ENCODE data around the gene ELP4. TPM values are rescaled to one million over a fixed set of nuclear protein-coding genes. Genes with fewer than 3 reads are reported as not detected.
"Not testable (repeated sequence)": the region's sequence is repeated elsewhere in the genome, so short reads cannot be mapped to it uniquely, and the experiment has no call there.

Gene ELP4
- total RNA-seq, 1 experiment from 2014 or later, result 34.1 TPM

GRCh38 chr11:31645747-31646146, 136.2 kb downstream of the ELP4 start:
- peak; percentile 88 for DNase-seq (ENCODE audit: low read depth)

DNA sequence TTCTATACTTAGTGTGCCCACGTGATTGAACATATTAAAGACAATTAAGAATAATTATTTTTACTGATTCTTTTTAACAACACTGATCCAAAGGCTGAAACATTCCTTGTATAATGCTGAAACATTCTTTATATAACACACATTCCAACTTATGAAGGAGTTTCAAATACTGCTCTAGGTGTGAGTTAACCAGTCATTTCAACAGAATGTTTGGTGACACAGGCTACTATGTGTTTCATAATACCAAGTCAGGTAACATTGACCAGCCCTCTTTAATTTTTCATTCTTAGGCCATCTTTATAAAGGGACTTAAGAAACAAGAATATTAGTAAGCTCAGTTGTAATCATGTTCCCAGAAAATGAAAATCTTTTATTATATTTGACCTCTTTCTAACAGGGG, 136.6 kb downstream of the ELP4 start:
- no peak for DNase-seq (ENCODE audit: low read depth)

DNA sequence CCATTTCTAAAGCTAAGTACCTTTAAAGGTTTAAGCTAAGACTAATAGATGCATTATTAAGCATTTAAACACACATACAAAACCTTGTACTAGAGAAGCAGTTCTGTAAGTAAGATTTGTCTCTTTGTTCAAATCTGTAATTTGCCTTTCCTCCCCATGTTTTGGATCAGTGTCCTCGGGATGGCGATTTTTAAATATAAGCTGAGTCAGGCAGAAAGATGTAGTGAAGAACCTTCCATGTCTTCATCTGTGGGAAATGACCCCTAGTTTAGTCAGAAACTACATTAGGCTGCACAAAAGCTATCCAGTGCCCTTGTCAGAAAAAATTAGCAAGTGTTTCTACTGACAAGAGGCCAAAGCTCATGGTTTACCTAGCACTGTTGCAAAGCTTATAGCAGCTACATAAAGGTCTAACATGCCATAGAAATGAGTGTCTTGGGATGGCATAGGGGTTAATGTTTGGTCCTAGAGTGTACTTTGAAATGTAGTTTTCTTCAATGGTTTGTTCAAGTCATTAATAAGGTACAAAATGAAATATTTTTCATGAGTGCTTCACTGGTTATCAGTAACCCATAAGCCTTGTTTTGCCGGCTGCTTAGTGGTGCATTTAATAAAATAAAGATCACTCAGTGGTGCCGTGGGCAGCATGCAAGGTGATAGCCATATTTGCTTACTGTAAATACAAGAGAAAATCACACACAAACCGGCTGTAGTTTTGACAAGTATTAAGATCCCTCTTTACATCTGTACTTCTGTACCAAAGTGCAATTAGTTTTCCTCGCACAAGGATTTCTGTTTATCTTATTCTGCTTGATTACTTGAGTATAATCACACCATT, 139.8 kb downstream of the ELP4 start:
- DNase-seq (ENCODE audit: low read depth), result no peak

GRCh38 chr11:31651208-31651607, 141.6 kb downstream of the ELP4 start:
- DNase-seq (ENCODE audit: low read depth), result no peak

DNA sequence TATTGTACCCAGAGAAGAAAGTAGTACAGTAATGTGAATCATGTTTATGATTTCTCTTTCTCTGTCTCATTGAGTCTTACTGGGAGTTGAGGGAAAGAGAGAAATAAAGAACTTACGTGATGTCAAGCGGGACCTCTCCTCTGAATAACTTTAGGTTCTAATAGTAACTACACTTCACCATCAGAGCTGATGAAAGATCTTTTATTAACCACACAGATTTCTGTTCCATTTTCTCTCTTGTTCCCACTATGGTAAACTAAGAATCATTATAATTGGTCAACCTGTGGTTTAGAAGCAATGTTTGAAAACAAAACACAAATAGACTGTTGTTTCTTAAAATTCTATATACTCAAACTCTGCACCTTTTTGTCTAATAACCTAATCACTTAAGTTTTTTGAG, 142.3 kb downstream of the ELP4 start:
- DNase-seq (ENCODE audit: low read depth), result no peak

DNA sequence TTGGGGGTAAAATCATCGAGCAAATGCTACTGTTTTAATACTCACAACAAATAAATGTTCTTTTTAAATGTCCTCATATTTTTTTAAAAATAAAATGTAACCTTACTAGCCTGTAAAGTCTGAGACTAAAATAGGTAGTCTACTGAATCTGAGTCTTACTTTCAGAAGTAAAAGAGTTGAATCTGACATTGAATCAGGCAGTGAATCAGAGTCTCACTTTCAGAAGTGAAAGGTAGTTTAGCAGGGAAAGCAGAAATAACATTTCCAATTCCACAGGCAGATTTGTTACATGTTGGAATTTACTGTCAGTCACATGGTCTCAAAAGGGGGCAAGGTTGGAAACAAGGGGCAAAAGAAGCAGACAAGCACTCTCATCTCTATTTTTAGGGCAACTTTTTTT, 143.0 kb downstream of the ELP4 start:
- no peak for DNase-seq (ENCODE audit: low read depth)

DNA sequence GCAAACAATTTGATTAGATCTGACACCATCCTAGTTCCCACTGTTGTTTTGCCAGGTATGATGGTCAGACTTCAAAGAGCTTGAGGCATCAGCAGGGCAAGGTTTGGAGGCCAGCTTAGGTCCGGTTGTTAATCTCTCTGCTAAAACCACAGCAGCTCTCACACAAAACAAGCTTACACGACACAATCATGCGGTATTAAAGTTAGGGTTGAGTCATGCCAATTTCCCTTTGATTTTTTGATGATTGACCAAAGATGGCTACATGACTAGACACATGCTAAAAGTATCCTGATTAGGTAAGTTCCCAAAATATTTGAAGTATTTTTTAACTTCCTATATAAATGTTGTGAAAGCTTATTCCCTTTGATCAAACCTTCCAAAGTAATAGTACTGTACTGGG, 145.9 kb downstream of the ELP4 start:
- DNase-seq (ENCODE audit: low read depth), result peak; percentile 92

DNA sequence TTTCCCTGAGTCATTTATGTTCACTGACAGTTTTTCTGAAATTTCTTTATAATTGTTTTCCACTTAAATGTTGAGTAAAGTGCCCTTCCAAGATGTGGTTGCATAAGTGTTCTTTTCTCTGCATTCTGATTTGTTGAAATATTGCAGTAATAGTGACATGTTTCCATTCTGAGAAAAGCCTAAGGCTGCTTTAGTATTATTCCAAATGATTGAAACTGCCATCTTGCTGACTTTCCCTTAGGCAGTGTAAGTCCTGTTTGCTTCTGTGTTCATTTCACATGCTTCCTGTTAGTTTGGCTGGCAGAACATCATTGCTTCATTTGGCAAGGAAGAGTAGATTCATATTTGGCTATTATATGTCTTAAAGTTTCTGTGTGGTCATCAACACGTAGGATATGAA, 146.5 kb downstream of the ELP4 start:
- peak; percentile 58 for DNase-seq (ENCODE audit: low read depth)

DNA sequence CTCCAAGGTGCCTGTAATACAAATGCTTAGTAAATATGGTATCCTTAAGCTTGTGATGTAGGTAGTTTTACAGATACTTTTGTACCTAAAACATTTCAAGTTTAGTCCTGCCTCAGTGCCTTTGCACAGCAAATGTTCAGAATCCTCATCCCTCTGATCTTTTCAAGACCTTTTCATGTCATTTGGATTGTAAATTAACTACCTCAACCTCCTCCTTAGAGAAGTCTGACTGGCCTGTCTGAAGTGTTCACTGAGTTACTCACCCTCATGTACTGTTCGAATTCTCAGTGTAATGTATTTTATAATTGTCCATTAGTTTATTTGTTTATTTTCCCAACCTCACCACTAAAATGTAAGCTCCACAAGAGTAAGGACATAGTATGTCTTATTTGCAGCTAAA, 147.5 kb downstream of the ELP4 start:
- DNase-seq (ENCODE audit: low read depth), result no peak

GRCh38 chr11:31664129-31664528, 154.6 kb downstream of the ELP4 start:
- DNase-seq (ENCODE audit: low read depth), result no peak

DNA sequence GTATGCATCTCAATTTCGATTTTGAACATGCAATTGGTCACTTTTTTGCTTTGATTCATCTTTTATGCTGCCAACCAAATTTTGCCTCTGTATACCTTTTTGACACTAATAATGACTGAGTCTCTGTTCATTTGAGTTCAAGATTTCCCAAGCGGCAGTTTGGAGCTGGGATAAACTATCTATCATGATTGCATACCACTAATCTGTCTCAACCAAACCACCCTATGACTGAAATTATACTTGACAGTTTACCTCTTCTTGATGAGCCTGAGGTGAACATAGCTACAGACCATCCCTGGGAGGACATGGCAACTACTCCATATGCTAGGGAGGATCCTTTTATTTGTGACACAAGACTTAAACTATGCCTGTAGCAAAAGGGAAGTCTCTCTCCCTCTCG, 155.4 kb downstream of the ELP4 start:
- DNase-seq (ENCODE audit: low read depth), result no peak

DNA sequence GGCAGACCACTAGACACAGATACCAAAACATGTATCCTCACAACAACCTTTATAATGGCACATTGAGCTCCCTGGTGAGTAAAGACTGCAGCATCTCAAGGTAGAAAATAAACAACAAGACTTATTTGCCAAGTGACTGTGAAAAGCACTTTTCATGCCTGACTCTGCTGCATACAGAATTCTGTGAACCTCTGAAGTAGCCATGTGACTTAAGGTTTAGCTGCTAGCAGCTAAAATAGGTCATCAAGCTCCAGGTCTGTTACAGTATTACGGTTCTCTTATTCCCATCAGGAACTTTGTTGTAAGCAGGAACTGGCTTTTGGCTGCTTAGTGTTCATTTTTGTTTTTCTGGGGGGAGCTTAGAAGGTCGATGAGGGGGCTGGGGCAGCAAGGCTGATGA, 162.1 kb downstream of the ELP4 start:
- no peak for DNase-seq (ENCODE audit: low read depth)

GRCh38 chr11:31673108-31673507, 163.5 kb downstream of the ELP4 start:
- not testable (repeated sequence) for DNase-seq (ENCODE audit: low read depth)

DNA sequence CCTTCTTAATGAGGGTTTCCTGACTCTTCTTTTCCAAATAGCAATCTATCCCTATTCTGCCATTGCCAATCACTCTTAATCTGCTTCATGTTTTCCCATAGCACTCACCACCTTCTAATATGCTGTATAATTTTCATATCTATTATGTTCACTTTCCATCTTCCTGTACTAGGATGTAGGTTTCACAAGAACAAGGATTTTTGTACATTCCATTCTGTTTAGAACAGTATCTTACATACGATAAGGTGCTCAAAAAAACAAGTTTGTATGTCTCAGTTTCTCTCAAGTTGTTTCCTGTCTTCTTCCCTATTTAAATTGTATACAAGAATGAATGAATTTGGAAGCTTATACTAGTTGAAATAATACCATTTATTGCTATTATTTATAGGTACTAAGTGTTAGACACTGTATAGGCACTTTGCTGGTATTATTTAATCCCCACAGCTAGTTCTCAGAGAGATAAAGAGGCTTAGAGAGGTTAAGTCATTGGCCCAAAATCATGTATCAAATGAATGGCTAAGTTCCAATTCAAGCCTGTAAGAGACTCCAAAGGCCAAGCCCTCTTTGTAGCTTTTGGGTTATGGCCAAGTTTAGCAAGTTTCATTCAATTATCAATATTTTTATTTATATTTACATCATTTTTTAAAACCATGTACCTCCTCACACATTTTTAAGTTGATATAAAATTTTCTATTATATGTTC, 166.9 kb downstream of the ELP4 start:
- DNase-seq (ENCODE audit: low read depth), result no peak

DNA sequence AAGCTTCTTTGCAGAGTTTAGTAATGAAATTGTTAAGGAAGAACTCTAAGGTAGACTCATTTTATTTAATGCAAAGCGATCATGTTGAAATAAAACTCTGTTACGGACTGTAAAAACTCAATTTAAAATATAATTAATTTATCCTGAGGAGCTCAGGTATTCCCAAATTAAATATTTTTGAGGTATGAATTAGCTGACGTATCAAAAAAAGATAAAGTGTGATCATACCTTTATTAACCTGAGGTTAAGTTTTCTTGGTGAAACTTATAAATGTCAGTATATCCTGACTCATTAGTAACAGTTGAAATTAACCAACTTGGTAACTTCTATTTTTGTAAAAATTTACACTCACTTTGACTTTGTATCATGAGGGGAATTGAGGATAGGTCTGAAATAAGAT, 171.2 kb downstream of the ELP4 start:
- DNase-seq (ENCODE audit: low read depth), result no peak

GRCh38 chr11:31687256-31687655, 177.7 kb downstream of the ELP4 start:
- DNase-seq (ENCODE audit: low read depth), result no peak

DNA sequence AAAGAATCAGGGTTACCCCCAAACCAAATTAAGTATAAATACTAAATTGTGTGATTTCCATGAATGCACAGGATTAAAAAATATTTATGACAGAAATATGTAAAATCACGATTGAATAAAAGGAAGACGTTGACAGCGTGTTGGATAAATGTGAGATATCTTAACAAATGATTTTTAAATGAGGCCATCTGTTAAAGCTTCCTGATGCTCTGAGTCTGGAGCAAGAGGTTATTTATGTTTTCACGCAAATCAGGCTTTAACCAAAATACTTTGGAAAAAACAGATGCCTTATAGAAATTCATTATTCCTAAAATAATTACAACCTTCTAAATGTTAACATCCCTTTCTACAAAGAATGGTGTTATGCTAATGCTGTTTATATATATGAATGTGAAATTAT, 178.3 kb downstream of the ELP4 start:
- DNase-seq (ENCODE audit: low read depth), result no peak

DNA sequence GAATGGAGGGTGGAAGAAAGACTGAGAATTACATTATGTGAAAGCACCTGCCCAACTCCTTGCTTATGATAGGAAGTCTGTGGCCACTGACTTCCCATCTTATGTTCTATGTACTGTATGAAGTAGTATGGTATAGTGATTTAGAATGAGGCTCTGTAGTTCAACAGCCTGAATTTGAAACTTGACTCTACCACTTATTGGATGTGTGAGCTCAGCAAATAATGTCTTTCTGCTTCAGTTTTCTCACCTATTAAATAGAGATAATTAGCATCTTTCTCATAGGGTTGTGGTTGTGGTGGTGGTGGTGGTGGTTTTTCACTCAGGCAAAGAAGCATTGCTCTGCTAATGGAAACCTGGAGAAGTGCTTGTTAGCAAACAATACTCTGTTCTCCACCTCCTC, 180.0 kb downstream of the ELP4 start:
- no peak for DNase-seq (ENCODE audit: low read depth)

- DNase-seq (ENCODE audit: low read depth), result no peak
Measured at GRCh38 chr11:31690041-31690440, 180.5 kb downstream of the ELP4 start.

- DNase-seq (ENCODE audit: low read depth), result no peak
Measured at GRCh38 chr11:31690516-31690915, 180.9 kb downstream of the ELP4 start.

- DNase-seq (ENCODE audit: low read depth), result no peak
Measured at GRCh38 chr11:31692466-31692865, 182.9 kb downstream of the ELP4 start.

DNA sequence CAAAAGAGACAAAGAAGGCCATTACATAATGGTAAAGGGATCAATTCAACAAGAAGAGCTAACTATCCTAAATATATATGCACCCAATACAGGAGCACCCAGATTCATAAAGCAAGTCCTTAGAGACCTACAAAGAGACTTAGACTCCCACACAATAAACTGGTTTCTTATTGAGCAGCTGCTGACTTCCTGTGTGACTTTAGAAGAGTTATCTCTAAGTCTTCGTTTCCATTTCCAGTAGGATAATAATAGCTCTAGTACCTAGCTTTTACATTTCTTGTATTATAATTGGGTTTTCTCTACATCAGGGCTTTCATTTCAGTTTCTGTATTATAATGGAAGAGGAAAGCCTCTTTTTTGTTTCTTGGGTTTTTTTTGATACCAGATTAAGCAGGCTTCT, 187.5 kb downstream of the ELP4 start:
- not testable (repeated sequence) for DNase-seq (ENCODE audit: low read depth)

DNA sequence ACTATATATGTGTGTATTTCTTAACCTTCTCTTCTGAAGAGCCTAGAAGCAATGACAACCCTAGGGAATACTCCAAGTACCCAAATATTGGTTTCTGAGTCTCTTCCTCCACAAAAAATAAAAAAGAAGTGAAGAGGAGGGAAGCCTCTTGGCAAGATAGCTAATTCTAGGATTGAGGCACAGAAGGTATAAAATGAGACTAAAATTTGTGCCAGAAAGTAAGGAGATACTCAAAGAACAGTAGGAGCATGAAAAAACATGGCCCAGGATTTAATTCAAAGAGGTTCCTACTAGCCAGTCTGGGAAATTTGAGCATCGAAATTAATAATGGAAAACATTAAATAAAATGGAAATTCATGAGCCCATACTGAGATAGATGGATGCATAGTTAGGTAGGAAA, 189.5 kb downstream of the ELP4 start:
- DNase-seq (ENCODE audit: low read depth), result no peak
